Activated CD8-positive, alpha-beta memory T cell treated with anti-CD3 and anti-CD28 coated beads, Interleukin-2, amount 50 U/mL, for 4 hours (primary cell): ENCODE measurements around the gene FMN1.

Experiments
- DNase-seq: peaks from one replicate; pipeline ENCODE4 v3.0.0-alpha.2; 2020

The FMN1 gene

DNA sequence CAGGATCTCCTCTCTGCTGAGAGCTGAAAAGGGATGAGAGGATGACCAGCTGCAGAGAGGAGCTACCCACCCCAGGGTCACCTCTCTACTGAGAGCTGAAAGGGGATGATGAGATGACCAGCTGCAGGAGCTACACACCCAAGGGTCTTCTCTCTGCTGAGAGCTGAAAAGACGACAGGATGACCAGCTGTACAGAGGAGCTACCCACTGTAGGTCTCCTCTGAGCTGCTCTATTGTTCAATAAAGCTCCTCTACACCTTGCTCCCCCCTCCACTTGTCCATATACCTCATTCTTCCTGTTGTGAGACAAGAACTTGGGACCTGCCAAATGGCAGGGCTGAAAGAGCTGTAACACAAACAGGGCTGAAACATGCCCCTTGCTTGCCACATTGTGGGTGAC is 149.9 kb downstream of the FMN1 start:
- DNase-seq = no peak

DNA sequence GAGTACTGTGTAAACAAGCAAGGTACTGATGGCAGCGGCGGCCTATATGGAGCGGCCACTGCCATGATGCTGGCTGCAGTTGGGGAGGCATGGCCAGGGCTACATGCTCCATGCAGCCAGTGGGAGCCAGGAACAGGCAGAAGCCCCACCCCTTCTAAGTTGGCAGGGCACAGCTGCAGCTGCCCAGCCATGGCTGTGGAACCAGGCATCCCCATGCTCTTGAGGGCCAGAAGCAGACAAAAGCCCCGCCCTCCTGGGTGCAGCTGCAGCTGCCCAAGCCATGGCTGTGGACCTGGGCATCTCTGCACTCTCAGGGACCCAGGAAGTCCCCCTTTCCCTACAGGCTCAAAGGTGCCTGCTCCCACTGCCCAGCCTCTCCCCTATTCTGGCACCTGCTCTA is 150.9 kb downstream of the FMN1 start:
- no peak for DNase-seq

DNA sequence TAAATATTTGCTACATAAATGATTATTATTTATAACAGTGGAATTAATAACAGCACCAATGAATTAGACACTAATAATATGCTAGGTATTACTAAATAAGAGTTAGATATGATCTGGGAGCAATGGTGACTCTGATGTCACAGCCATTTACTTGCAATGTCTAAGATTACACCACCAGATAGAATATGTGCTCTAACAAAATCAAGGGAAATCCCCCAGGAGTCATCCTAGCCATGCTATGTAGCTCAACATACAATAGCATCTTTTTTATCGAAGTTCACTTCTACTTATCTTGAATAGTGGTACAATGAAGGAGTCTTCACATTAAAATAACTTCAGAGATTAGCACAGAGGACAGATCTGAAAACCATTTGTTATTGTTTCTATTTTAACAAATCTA is 154.0 kb downstream of the FMN1 start:
- DNase-seq = no peak

DNA sequence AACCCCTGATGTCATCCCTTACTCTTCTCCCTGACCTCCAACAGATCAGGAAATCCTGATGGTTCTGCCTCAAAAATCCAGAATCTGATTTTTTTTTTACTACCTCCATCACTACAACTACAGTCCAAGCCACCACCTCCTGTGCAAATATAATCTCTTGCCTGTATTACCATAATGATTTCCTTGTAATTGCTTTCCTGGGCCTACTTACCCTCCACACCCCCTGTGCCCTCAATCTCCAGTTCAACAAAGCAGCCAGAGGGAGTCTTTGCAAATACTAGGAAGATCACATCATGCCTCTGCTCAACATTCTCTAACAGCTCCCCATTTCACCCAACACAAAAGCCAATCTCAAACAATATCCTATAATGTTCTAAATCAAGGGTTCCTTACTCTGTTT is 159.9 kb downstream of the FMN1 start:
- DNase-seq = no peak

DNA sequence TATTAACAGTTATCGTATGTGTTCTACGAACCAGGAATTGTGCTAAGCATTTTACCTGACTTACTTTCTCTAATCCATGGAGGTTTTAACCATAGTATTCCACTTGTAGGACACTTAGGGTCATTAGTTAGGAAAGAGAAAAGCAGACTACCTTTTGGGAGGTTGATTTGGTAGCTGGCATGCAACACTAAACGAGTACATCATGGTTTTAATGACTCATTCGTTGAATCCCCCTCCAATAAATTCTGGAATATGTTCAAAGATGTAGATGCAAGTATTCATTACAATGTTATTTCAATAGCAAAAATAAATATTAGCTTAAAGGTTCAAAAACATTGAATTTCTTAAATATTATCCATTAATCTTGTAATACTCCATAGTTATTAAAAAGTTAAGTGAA is 162.5 kb downstream of the FMN1 start:
- no peak for DNase-seq

DNA sequence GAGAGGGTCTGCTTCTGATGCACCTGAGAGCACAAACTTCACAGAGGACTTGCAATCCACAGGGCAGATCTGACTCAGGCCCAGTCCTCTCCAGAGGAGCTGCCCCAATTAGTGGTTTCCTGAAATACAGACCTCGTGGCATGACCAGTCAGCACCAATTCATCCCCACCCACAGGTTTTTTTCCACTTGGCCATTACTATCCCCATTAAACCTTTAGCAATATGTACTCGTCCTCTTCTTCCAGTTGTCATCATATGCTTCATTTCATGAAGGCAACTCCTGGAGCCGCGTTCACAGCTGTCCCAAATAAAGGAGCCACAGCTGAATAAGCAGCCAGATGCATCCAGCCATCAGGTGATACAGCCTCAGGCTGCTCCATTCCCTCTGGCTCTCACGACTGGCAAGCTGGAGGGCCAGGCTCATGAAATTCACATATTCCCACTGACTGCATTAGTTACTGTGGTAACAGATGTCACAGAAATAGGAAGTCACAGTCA is 163.1 kb downstream of the FMN1 start:
- DNase-seq = no peak

DNA sequence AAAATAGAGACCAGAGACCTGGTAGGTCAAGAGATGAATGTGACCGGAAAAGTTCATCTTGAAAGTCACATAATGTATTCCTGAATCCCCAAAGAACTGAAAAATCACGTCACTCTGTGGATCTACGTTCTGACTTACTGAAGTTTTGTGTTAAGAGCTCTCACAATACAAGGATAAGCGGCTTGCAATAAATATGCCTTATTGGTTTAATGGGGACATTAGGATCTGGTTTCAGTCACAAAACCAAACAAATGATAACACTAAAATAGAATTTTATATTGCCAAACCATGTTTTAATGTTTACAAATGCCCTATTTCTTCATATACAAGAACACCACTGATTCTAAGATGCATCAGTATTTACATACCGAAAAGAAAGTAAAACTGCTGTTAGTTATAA is 164.2 kb downstream of the FMN1 start:
- DNase-seq = no peak

DNA sequence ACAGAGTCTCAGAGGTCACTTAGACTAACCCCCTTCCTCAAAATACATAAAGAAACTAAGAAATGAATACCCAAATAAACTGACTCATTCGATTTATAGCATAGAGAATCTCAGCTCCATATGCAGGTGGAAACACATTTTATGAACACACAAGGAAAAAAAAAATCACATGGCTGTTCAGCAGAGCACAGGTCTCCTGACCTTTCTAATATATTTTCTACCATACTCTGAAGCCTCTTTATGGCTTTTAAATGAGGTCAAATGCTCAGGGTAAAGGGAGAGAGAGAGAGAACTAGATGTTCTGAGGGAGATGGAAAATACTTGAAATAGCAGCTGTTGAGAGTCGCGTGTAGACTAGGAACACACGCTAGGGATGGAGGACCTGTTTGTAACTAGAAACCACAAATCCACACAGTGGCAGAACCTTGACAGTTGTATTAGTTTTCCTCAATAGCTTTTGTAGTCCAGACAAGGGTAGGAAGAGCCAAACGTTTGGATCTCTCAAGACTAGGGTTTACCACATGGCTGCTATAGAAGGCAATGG is 165.3 kb downstream of the FMN1 start:
- DNase-seq = no peak

DNA sequence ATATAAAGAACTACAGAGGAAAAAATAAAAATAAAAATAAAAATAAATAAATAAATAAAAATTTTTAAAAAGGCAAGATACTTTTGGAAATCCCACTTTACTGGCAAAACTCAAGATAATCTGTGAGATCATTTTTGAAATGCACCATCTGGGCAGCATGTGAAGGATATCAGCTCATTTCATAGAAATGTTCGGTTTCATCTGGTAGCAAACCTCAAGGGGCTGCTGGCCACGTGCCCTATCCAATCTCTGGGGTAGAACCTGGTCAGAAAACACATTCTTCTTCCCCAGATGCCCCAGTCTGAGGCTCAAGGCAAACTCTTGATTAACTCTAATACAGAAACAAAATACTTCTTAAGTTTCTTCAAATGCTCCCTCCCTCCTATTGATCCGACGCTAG is 166.0 kb downstream of the FMN1 start:
- DNase-seq = no peak

DNA sequence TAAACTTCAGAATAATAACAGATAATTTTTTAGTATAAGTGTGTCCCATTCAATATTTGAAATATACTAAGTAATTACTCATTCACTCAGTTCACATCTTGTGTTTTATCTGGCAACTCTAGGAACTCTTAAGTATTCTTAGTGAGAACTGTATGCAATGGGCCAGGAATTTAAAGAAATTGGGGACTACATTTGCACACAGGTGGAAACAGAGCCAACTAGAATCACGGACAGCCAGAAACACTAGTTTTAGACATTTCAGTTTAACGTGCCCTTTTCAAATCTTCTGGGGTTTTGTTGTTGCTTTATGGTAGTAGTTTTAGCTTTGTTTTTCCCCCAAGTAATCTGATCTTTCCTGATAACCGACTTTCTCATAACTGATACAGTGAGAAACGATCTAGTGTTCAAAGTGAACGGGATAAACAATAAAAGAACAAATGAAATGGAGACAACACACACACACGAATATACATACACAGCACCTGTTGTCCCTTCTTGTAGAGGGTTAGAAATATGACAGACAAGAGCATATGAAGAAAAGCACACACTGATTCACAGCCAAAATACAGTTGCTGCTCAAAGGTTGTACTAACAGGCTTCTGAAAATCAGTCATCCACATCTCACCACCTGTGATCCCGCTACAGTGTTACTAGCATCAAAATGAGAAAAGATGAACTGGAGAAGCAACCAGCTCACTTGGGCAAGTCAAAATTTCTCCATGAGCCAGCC is 167.0 kb downstream of the FMN1 start:
- DNase-seq = no peak

DNA sequence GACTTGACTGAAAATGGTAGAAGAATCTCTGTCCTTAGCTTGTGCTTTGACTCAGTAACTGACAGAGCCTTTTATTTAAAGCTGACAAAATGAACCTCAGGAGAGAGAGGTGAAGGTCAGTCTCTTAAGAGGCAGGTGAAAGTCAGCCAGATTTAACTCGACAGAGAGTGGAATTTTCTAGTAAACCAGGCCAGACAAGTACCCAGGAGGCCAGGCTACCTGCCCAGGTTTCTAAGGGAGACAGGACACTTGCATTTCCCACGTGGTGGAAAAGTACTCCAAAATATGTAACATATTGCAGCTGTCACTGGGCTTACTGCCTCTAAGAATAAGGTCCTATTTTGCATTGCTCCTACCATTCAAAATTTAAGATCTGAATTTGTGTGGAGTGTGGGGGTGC is 167.9 kb downstream of the FMN1 start:
- DNase-seq = no peak

DNA sequence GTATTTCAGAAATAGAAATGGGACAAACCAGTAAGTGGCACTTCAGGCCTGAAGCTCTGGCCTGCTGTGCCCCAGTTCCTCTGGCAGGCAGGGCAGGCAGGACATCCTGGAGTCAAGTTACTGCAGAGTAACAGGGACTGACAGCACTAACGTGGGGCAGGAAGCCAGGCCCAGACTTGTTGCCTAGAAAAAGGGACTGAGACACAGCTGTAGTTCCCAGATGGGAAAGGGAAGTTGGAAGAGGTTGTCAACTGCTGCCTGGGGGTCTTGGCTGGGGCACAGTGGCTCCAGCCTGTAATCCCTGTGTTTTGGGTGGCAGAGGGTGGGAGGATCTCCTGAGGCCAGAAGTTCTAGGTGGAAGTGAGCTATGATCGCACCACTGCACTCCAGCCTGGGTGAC is 171.9 kb downstream of the FMN1 start:
- no peak for DNase-seq

DNA sequence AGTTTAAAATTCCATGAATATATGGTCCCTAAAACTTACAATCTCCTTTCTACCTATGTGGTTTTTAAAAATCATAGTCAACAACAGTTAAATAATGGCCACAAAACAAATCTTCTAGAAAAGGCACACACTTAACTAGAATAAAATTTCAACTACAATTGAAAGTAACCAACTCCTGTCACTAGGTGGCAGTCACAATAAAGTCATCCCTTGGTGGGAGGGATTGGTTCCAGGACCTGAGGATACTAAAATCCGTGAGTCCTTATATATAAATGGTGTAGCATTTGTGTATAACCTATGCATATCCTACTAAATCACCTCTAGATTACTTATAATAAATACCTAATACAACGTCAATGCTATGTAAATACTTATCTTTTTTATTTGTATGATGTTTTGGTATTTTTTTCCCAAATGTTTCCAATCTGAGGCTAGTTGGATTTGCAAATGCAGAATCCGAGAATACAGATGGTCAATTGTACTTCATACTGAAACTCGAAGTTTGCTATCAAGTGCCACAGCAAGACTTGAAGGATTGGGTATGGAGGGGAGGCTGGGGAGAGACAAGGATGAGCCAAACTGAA is 172.6 kb downstream of the FMN1 start:
- DNase-seq = no peak

DNA sequence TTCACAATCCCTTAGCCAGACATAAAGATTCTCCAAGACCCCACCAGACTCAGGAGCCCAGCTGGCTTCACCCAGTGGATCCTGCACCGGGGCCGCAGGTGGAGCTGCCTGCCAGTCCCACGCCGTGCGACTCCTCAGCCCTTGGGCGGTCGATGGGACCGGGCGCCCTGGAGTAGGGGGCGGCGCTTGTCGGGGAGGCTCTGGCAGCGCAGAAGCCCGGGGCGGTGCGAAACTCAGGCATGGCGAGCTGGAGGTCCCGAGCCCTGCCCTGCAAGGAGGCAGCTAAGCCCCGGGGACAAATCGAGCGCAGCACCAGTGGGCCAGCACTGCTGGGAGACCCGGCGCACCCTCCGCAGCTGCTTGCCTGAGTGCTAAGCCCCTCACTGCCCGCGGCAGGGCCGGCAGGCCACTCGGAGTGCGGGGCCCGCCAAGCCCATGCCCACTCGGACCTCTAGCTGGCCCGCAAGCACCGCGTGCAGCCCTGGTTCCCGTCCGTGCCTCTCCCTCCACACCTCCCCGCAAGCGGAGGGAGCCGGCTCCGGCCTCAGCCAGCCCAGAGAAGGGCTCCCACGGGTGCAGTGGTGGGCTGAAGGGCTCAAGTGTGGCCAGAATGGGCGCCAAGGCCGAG is 175.0 kb downstream of the FMN1 start:
- no peak for DNase-seq

DNA sequence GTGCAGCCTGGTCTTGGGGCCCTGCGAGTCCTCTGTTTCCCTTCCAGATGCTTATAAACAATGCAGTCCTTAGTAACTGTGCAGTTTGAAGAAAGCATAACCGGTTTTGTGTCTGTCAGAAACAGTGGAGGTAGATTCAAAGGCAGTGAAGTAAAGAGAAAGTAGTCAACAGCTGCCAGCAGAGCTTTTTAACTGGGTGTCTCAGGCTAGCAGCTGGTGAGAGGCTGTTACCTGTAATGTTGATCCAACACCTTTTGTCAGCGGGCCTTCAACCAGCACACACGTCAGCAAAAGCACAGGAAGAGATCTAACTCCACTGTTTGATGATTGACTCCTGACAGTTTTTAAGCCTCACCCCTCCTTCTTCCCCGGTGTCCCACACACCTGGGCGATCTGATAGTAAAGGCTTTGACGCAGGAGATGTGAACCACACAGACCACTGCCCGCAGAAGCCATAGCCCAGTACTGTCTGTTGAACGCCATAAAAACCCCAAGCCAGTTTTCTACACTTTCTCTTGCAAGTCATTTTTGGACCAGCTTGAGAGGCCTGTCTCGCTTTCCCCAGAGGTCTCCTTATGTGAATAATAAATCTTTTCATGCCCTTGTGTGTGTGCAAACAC is 178.0 kb downstream of the FMN1 start:
- DNase-seq = no peak

DNA sequence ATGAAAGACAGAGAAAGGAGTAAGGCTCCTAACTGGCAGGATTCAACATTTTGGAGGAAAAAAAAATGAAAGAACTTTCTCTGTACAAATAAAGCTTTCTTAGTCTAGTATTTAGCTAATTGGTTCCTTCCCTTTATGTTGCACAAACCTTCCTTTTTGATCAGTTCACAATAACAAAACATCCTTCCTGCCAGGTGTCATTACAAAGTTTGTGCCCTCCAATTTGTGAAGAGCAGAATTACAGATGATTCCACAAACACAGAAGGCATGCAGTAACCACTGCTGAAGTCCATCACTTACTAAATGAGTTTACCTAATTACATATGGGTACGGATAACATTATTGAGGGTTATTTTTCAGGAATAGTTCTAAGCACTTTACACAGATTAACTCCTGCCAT is 179.9 kb downstream of the FMN1 start:
- no peak for DNase-seq

DNA sequence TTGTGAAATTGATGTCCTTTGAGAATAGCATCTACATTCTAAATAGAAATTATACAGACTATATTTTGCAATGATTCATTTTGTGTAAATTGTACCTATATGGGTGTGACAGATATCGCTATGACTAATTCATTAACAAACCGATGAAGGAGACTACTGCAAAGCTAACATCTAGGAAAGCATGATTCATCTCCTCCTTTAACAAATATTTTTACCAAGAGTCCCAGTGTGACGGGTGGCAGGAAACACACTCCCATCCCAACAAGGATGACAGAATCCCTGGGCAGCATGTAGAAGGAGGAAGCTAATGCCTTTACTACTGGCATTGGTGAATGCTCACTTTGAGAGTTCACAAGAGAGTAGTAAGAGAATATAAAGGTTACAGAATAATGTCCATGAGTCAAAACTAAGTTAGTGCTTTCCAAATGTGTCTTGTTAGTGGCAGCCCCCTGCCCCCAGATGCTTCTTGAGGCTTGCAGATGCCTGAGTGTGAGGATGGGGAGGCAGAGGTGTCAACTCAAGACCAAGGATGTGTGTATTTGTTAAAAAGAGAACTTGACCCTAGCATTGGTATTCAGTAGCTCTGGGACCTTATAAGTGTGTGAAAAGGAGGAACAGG is 180.6 kb downstream of the FMN1 start:
- DNase-seq = no peak

DNA sequence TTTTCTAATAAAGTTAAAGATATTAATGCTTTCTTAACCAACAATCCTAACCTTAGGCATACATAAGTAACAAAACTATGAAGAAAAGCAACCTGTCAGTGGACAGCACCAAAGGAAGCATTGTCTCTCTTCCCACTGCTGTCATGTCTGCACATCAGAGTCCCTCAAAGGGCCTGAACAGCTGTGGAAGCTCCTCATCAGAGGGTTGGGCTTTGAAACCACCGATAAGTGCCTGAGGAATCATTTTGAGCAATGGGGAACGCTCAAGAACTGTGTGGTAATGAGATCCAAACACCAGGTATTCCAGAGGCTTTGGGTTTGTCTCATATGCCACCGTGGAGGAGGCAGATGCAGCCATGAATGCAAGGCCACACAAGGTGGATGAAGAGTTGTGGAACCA is 182.5 kb downstream of the FMN1 start:
- no peak for DNase-seq

DNA sequence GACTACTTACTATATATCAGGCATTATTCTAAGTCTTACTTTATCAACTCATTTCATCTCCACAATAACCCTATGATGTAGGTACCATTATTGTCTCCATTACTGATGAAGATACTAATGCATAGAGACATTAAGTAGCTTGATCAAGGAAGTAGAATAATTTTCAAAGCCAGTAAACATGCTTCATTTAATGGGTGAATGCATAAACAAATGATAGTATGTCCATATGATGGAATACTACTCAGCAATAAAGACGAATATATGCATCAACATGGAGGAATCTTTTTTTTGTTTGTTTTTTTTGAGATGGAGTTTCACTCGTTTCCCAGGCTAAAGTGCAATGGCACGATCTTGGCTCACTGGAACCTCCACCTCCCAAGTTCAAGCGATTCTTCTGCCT is 184.9 kb downstream of the FMN1 start:
- DNase-seq = no peak

DNA sequence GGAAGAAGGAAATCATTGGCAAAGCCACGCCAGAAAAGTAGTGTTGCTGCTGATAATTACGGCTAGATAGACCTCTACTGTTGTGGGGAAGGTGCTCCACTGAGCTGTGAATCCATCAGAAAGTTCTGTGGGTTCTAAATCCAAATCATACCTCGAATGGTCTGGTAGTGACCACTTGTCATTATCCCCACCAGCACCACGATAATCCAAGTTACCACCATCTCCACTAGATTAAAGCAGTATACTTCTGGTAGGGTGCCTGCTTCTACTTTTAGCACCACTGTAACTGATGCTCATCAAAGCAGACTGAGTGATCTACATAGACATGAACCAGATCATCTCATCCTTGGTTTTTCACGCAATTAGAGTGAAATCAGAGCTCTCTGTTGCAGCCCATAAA is 185.5 kb downstream of the FMN1 start:
- no peak for DNase-seq

DNA sequence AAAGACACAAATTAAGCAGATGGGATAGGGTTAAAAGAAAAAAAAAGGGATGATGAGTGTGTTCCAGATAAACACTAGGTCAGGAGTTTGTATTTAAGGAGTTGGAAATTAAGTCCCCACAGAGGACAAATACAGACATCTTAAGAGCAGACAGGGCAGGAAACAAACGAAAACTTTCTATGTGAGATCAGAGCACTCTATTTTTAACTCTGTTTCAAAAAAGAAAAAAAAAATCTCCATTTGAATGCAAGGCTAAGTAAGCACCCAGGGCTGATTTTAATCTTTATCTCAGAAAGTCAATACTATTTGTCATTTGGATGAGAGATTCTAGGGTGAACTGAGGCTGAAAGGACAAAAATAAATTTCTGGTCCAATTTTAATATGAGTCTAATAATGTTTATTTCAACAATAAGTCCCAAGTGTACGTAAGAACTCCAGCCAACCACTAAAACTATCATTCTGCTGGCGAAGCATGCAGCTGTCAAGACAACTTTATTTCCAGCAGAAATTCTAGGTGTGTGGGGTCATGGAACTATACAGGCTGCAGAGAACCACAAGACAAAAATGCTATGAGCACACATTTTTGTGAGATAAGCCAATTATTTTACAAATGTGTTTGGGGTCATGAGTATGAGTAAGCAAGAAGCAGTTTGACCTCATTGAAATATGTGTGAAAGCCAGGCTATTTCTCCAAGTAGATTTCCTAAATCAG is 186.1 kb downstream of the FMN1 start:
- DNase-seq = no peak

DNA sequence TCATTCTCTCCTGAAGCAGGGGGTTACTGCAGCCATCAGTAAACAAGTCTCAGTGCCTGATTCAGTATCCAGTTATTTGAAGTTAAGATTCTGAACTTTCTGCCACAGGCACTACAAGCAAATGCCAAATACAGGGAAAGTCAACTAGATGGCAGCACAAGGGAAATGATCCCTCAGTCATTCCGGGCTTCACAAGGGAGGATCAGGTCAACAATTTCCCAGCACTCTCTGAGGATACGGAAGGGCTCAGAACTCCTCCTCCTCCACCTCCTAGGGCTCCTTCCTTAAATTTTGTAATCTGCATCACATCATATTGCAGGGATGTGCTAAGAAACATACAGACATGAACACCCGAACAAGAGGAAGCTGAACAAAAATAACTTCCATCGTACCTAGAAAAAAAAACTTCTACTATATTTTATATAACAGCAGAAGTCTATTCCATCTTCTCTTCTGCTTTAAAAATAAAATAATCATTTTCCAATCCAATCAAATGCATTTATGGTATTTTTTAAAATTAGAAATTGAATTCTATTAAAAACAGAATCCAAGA is 187.1 kb downstream of the FMN1 start:
- no peak for DNase-seq
